WI38 (cell line): Measurements from ENCODE around the gene IL17F.
A peak's percentile ranks its signal among the peaks of the same experiment; 100 is the strongest.

Source experiments
- H3K4me3 ChIP-seq: 2 replicates; pipeline ENCODE4 v1.5.1; 2011; ENCODE audit warnings: low read depth, mild to moderate bottlenecking, control low read depth, low read length
- CTCF ChIP-seq: IDR thresholded peaks from 2 replicates; pipeline ENCODE4 v1.5.1; 2012; ENCODE audit warnings: low read depth, mild to moderate bottlenecking, control low read depth, low read length

The IL17F gene

GRCh38 chr6:52244400-52244799, at the start of gene IL17F:
Gene IL17F, minus strand, starts transcription at chr6:52244500. Its CDS starts 71 bp downstream, at chr6:52244429.
- no peak for TF ChIP-seq CTCF

GRCh38 chr6:52293067-52293466, 48.8 kb upstream of the IL17F start:
- no peak for TF ChIP-seq CTCF
- no peak overlapping the region for H3K4me3 ChIP-seq

More at GRCh38 chr6:52244400-52244799, at the start of gene IL17F:
- H3K4me3 ChIP-seq, result no peak within 1 kb of the TSS

GRCh38 chr6:52288841-52289240, 44.5 kb upstream of the IL17F start:
- H3K4me3 ChIP-seq, result no peak overlapping the region
- no peak for TF ChIP-seq CTCF

GRCh38 chr6:52288216-52288615, 43.9 kb upstream of the IL17F start:
- no peak overlapping the region for H3K4me3 ChIP-seq
- no peak for TF ChIP-seq CTCF

GRCh38 chr6:52286798-52287432, 42.6 kb upstream of the IL17F start:
- peak; percentile 86 for TF ChIP-seq CTCF

GRCh38 chr6:52285177-52286068, 41.1 kb upstream of the IL17F start:
- TF ChIP-seq CTCF, result no peak
- H3K4me3 ChIP-seq, result peak overlapping the region; percentile 88

More at GRCh38 chr6:52286798-52287432, 42.6 kb upstream of the IL17F start:
- no peak overlapping the region for H3K4me3 ChIP-seq
